ENCODE data around the gene RNU5D-1. TPM values are rescaled to one million over a fixed set of nuclear protein-coding genes. Genes with fewer than 3 reads are reported as not detected.

RNU5D-1 gene
- total and polyA plus RNA-seq, 7 donors: not detected

- H3K36me3 ChIP-seq: no peaks in the 10 kb centered on the region
- intact Hi-C loops (cut with DNase I): no loop called here
- no peak overlapping the region for H3K27ac ChIP-seq
- no peak overlapping the region for H3K4me3 ChIP-seq
- H3K27me3 ChIP-seq: no peaks in the 10 kb centered on the region
- TF ChIP-seq POLR2AphosphoS5 (IDR thresholded peaks at IDR 0.05) (no peak), EP300 (IDR thresholded peaks at IDR 0.05) (no peak), POLR2A (IDR thresholded peaks at IDR 0.05) (no peak)
- TF ChIP-seq, protein P1, sequence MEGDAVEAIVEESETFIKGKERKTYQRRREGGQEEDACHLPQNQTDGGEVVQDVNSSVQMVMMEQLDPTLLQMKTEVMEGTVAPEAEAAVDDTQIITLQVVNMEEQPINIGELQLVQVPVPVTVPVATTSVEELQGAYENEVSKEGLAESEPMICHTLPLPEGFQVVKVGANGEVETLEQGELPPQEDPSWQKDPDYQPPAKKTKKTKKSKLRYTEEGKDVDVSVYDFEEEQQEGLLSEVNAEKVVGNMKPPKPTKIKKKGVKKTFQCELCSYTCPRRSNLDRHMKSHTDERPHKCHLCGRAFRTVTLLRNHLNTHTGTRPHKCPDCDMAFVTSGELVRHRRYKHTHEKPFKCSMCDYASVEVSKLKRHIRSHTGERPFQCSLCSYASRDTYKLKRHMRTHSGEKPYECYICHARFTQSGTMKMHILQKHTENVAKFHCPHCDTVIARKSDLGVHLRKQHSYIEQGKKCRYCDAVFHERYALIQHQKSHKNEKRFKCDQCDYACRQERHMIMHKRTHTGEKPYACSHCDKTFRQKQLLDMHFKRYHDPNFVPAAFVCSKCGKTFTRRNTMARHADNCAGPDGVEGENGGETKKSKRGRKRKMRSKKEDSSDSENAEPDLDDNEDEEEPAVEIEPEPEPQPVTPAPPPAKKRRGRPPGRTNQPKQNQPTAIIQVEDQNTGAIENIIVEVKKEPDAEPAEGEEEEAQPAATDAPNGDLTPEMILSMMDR (IDR thresholded peaks at IDR 0.05): no peak
- WGBS, 2 donors: 84 to 90% methylated on average over 8 of the region's 8 CpGs
- no peaks in the 10 kb centered on the region for H3K9me3 ChIP-seq
- no peak for DNase-seq
- no peaks in the 10 kb centered on the region for H3K4me1 ChIP-seq
Measured at GRCh38 chr1:44685881-44686280, 45.1 kb downstream of the RNU5D-1 start.

DNA sequence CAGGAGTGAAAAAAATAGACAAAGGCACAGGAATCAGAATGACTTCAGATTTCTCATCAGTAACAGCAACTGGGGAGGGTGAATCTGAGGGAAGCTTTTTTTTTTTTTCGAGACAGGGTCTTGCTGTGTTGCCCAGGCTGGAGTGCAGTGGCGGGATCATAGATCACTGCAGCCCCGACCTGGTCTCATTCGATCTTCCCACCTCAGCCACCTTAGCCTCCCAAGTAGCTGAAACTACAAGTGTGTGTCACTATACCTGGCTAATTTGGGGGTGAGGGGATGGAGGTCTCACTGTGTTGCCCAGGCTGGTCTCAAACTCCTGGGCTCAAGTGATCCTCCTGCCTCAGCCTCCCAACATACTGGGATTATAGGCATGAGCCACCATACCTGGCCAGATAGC, 45.8 kb downstream of the RNU5D-1 start:
- DNase-seq: no peak
- Histone ChIP-seq H3K27ac (no peak overlapping the region), H3K4me3 (no peak overlapping the region), H3K9me3 (no peaks in the 10 kb centered on the region), H3K36me3 (no peaks in the 10 kb centered on the region), H3K4me1 (no peaks in the 10 kb centered on the region), H3K27me3 (no peaks in the 10 kb centered on the region)
- TF ChIP-seq POLR2AphosphoS5 (IDR thresholded peaks at IDR 0.05) (no peak), EP300 (IDR thresholded peaks at IDR 0.05) (no peak)
- TF ChIP-seq, protein P1 (IDR thresholded peaks at IDR 0.05): no peak
- intact Hi-C loops (cut with DNase I): no loop called here
- 94 to 97% methylated on average over 4 of the region's 4 CpGs for WGBS, 2 donors

GRCh38 chr1:44684525-44684924, 46.4 kb downstream of the RNU5D-1 start:
- Histone ChIP-seq H3K4me3 (no peak overlapping the region), H3K27me3 (no peaks in the 10 kb centered on the region), H3K9me3 (no peaks in the 10 kb centered on the region), H3K4me1 (no peaks in the 10 kb centered on the region), H3K36me3 (no peaks in the 10 kb centered on the region), H3K27ac (no peak overlapping the region)
- DNase-seq: no peak
- TF ChIP-seq POLR2A (IDR thresholded peaks at IDR 0.05): no peak
- TF ChIP-seq EP300 (IDR thresholded peaks at IDR 0.05): no peak
- TF ChIP-seq POLR2AphosphoS5 (IDR thresholded peaks at IDR 0.05): no peak
- TF ChIP-seq, protein P1 (IDR thresholded peaks at IDR 0.05): no peak
- WGBS, 2 donors: 61 to 93% methylated on average over 1 of the region's 1 CpG
- intact Hi-C loops (cut with DNase I): no loop called here

- no peak for DNase-seq
- no peaks in the 10 kb centered on the region for H3K4me1 ChIP-seq
- H3K9me3 ChIP-seq: no peaks in the 10 kb centered on the region
- no peaks in the 10 kb centered on the region for H3K36me3 ChIP-seq
- no peak overlapping the region for H3K4me3 ChIP-seq
- TF ChIP-seq, protein P1 (IDR thresholded peaks at IDR 0.05): no peak
- TF ChIP-seq POLR2A (IDR thresholded peaks at IDR 0.05) (no peak), POLR2AphosphoS5 (IDR thresholded peaks at IDR 0.05) (no peak), EP300 (IDR thresholded peaks at IDR 0.05) (no peak)
- 91 to 97% methylated on average over 3 of the region's 3 CpGs for WGBS, 2 donors
- no peak overlapping the region for H3K27ac ChIP-seq
- intact Hi-C loops (cut with DNase I): no loop called here
- no peaks in the 10 kb centered on the region for H3K27me3 ChIP-seq
Measured at GRCh38 chr1:44682883-44683265, 48.1 kb downstream of the RNU5D-1 start.
